HepG2 (cell line): Measurements from ENCODE around the gene SIRT7.

Experiments used
- ARHGAP35 ChIP-seq: sonication (generic); formaldehyde crosslinking; IDR thresholded peaks from 2 replicates; pipeline ENCODE4 v1.9.0; 2022; ENCODE audit warnings: mild to moderate bottlenecking, inconsistent platforms, moderate library complexity, missing genetic modification reagents, borderline replicate concordance
- TF ChIP-seq, protein P1 (sequence below): IDR thresholded peaks from 2 replicates; pipeline ENCODE4 v1.6.1; 2012; ENCODE audit warnings: inconsistent platforms

DNA sequence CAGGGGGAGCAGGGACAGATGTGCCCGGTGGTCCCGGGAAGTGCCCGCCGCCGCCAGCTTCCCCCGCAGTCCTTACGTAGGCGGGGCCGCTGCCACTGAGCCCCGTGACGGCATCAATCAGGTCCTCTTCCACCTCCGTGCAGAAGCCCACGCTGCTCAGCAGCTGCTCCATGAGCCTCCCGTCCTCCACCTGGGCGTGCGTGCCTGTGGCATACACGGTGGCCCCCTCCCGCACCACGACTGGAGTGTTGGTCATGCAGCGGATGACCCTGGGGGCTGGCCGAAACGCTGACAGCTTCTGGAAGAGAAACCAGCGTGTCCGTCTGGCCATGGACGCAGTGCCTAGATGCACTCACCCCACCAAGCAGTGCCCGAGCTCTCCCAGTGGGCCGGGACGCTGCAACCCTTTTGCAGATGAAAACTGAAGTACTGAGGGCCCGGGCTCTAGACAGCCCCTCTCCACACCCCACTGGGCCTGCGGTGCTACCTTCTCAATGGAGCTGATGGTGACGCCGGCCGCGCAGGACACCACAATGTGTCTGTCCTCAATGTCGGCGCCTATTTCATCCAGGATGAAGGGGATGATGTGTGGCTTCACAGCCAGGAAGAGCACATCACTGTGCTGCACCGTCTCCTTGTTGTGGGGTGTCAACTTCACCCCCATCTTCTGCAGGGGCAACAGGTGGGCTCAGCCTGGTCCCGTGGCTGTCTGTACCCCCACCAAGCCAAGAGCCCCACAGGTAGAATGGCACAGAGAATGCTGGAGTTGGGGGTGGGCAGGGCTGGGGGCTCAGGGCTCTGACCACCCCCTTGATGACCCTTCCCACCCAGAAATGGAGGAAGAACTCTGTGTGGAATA lies 17.1 kb upstream of the SIRT7 start:
- TF ChIP-seq, protein P1, sequence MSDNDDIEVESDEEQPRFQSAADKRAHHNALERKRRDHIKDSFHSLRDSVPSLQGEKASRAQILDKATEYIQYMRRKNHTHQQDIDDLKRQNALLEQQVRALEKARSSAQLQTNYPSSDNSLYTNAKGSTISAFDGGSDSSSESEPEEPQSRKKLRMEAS: no peak
- no peak for TF ChIP-seq ARHGAP35 (CRISPR knock-in tag)
